ENCODE data around the gene NAPA.

Gene NAPA

DNA sequence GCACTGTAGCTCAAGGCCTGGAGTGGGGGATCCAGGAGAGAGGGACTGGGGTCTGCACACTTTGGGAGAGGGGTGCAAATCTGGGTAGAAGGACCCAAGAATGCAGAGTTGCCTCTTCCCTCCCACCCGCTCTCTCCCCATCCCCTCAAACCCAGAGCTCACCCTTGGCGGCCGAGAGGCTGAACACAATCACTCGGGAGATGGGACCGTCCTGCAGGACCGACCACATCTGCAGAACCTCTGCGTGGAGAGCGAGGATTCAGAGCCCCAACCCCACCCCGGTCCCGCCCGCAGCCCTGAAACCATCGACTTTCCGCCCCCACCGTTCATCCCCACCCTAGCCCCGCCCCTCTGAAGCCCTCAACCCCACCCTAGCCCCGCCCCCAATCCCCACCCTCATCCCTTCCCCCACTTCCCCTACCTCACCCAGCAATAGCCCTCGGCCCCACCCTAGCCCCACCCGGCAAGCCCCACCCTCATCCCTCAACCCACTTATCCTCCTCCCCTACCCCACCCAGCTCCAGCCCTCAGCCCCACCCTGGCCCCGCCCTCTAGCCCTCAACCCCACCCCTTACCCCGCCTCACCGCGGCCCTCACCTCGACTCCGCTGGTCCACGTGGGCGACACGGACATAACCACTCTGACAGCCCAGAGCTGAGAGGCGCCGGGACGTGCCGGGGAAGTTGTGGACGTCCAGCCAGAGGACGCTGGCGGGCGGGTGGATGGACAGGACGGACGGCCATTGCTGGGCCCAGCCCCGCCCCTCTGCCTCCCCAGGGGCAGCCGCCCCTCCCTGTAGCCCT lies 35.0 kb downstream of the NAPA start:
- peaks cover 0 to 5% of the 10 kb centered on the region in 2 experiments for H3K4me1 ChIP-seq (ENCODE audit: control insufficient read depth in 1 of 2, insufficient read depth in 2 of 2, low read length in 2 of 2)
- no peaks in the 10 kb centered on the region for H3K36me3 ChIP-seq (ENCODE audit: control insufficient read depth in 1 of 2, insufficient read depth in 2 of 2, low read length in 2 of 2)
- no peak overlapping the region for H3K4me3 ChIP-seq (ENCODE audit: low read depth, low read length)
- no peak overlapping the region for H2BK120ac ChIP-seq (ENCODE audit: insufficient read depth, low read length, poor library complexity)
- no peak overlapping the region for H3K9ac ChIP-seq (ENCODE audit: low read length)
- peaks cover 2% of the 10 kb centered on the region for H3K79me2 ChIP-seq (ENCODE audit: control insufficient read depth, insufficient read depth, low read length, poor library complexity)
- H3K9me3 ChIP-seq (ENCODE audit: insufficient read depth, low read depth, low read length) = no peaks in the 10 kb centered on the region
- no peak overlapping the region for H2AK5ac ChIP-seq (ENCODE audit: low read length)
- H3K18ac ChIP-seq (ENCODE audit: low read length) = no peak overlapping the region
- no peak overlapping the region for H3K4ac ChIP-seq (ENCODE audit: low read depth, low read length)
- no peak overlapping the region for H3K23ac ChIP-seq (ENCODE audit: low read length)
- no peak overlapping the region for H3K4me2 ChIP-seq (ENCODE audit: low read length)
- H4K91ac ChIP-seq (ENCODE audit: low read depth, low read length) = no peak overlapping the region
- H2AFZ ChIP-seq (ENCODE audit: insufficient read depth, low read length, poor library complexity) = no peak overlapping the region
- H3K79me1 ChIP-seq (ENCODE audit: low read length) = peaks cover 7% of the 10 kb centered on the region
- no peak overlapping the region for H2BK12ac ChIP-seq (ENCODE audit: low read length)
- WGBS (ENCODE audit: extremely low coverage, insufficient coverage, insufficient read length) = no CpG with 5 or more reads among the region's 39 CpGs
- H2BK5ac ChIP-seq (ENCODE audit: low read depth, low read length, poor library complexity) = no peak overlapping the region
- no peak overlapping the region for H3K14ac ChIP-seq (ENCODE audit: low read length)
- no peak overlapping the region for H3K27ac ChIP-seq (ENCODE audit: low read depth, low read length)
- H4K12ac ChIP-seq (ENCODE audit: low read depth, low read length) = no peak overlapping the region
- H4K8ac ChIP-seq (ENCODE audit: low read depth, low read length) = no peak overlapping the region
- peak in 1 of 2 donors; percentile 16 for DNase-seq
- no peaks in the 10 kb centered on the region for H3K27me3 ChIP-seq (ENCODE audit: insufficient read depth, low read length)

DNA sequence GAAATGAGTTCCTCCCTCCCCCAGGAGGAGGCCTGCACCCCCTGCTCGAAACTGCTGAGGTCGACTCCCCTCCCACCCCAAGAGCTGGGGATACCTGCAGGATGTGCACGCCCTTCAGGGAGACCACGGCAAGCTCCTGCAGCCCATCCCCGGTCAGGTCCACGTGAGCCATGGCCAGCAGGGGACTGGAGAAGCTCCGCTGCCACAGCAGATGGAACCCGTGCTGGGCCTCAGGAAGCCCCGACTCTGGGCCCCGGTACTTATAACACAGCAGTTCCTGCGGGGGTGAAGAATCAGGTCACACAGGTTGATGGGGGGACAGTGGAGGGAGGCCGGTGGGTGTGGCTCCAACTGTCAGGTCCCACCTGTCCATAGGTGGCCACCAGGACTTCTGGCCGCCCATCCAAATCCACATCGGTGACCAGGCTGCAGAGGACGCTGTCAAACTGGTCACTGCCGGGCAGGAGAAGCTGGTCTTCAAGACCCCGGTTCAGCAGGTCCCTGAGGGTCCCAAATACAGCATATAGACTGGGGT lies 38.4 kb downstream of the NAPA start:
- no CpG with 5 or more reads among the region's 17 CpGs for WGBS (ENCODE audit: extremely low coverage, insufficient coverage, insufficient read length)
- Histone ChIP-seq H4K91ac (ENCODE audit: low read depth, low read length) (no peak overlapping the region), H3K4ac (ENCODE audit: low read depth, low read length) (no peak overlapping the region), H3K4me2 (ENCODE audit: low read length) (no peak overlapping the region), H2BK120ac (ENCODE audit: insufficient read depth, low read length, poor library complexity) (no peak overlapping the region), H3K9me3 (ENCODE audit: insufficient read depth, low read depth, low read length) (no peaks in the 10 kb centered on the region), H2BK5ac (ENCODE audit: low read depth, low read length, poor library complexity) (no peak overlapping the region), H3K27ac (ENCODE audit: low read depth, low read length) (no peak overlapping the region), H3K79me1 (ENCODE audit: low read length) (no peaks in the 10 kb centered on the region), H4K12ac (ENCODE audit: low read depth, low read length) (no peak overlapping the region), H2BK12ac (ENCODE audit: low read length) (no peak overlapping the region), H2AFZ (ENCODE audit: insufficient read depth, low read length, poor library complexity) (no peak overlapping the region), H3K14ac (ENCODE audit: low read length) (no peak overlapping the region), H4K8ac (ENCODE audit: low read depth, low read length) (no peak overlapping the region), H3K27me3 (ENCODE audit: insufficient read depth, low read length) (no peaks in the 10 kb centered on the region), H3K18ac (ENCODE audit: low read length) (no peak overlapping the region), H3K23ac (ENCODE audit: low read length) (no peak overlapping the region), H3K4me1 (ENCODE audit: control insufficient read depth in 1 of 2, insufficient read depth in 2 of 2, low read length in 2 of 2) (peaks cover 0 to 4% of the 10 kb centered on the region in 2 experiments), H3K4me3 (ENCODE audit: low read depth, low read length) (no peak overlapping the region), H3K79me2 (ENCODE audit: control insufficient read depth, insufficient read depth, low read length, poor library complexity) (no peaks in the 10 kb centered on the region), H3K9ac (ENCODE audit: low read length) (no peak overlapping the region), H2AK5ac (ENCODE audit: low read length) (no peak overlapping the region), H3K36me3 (ENCODE audit: control insufficient read depth in 1 of 2, insufficient read depth in 2 of 2, low read length in 2 of 2) (no peaks in the 10 kb centered on the region)
- no peak for DNase-seq

- no CpG with 5 or more reads among the region's 9 CpGs for WGBS (ENCODE audit: extremely low coverage, insufficient coverage, insufficient read length)
- no peak overlapping the region for H3K4me3 ChIP-seq (ENCODE audit: low read depth, low read length)
- H2AFZ ChIP-seq (ENCODE audit: insufficient read depth, low read length, poor library complexity) = no peak overlapping the region
- no peaks in the 10 kb centered on the region for H3K9me3 ChIP-seq (ENCODE audit: insufficient read depth, low read depth, low read length)
- no peak overlapping the region for H2BK120ac ChIP-seq (ENCODE audit: insufficient read depth, low read length, poor library complexity)
- no peak for DNase-seq
- H4K91ac ChIP-seq (ENCODE audit: low read depth, low read length) = no peak overlapping the region
- H4K8ac ChIP-seq (ENCODE audit: low read depth, low read length) = no peak overlapping the region
- H3K79me1 ChIP-seq (ENCODE audit: low read length) = no peaks in the 10 kb centered on the region
- H2BK5ac ChIP-seq (ENCODE audit: low read depth, low read length, poor library complexity) = no peak overlapping the region
- H3K18ac ChIP-seq (ENCODE audit: low read length) = no peak overlapping the region
- H3K27ac ChIP-seq (ENCODE audit: low read depth, low read length) = no peak overlapping the region
- no peak overlapping the region for H2AK5ac ChIP-seq (ENCODE audit: low read length)
- H3K23ac ChIP-seq (ENCODE audit: low read length) = no peak overlapping the region
- peaks cover 0 to 5% of the 10 kb centered on the region in 2 experiments for H3K4me1 ChIP-seq (ENCODE audit: control insufficient read depth in 1 of 2, insufficient read depth in 2 of 2, low read length in 2 of 2)
- H3K36me3 ChIP-seq (ENCODE audit: control insufficient read depth in 1 of 2, insufficient read depth in 2 of 2, low read length in 2 of 2) = no peaks in the 10 kb centered on the region
- no peak overlapping the region for H3K9ac ChIP-seq (ENCODE audit: low read length)
- H4K12ac ChIP-seq (ENCODE audit: low read depth, low read length) = no peak overlapping the region
- no peaks in the 10 kb centered on the region for H3K79me2 ChIP-seq (ENCODE audit: control insufficient read depth, insufficient read depth, low read length, poor library complexity)
- peaks cover under 1% of the 10 kb centered on the region for H3K27me3 ChIP-seq (ENCODE audit: insufficient read depth, low read length)
- no peak overlapping the region for H3K14ac ChIP-seq (ENCODE audit: low read length)
- no peak overlapping the region for H3K4ac ChIP-seq (ENCODE audit: low read depth, low read length)
- H3K4me2 ChIP-seq (ENCODE audit: low read length) = no peak overlapping the region
- H2BK12ac ChIP-seq (ENCODE audit: low read length) = no peak overlapping the region
These were observed 39.4 kb downstream of the NAPA start for GRCh38 chr19:47475465-47475864.

GRCh38 chr19:47473336-47473735 lies 41.5 kb downstream of the NAPA start:
- Histone ChIP-seq H3K14ac (ENCODE audit: low read length) (no peak overlapping the region), H3K18ac (ENCODE audit: low read length) (no peak overlapping the region), H2BK120ac (ENCODE audit: insufficient read depth, low read length, poor library complexity) (no peak overlapping the region), H4K12ac (ENCODE audit: low read depth, low read length) (no peak overlapping the region), H4K8ac (ENCODE audit: low read depth, low read length) (no peak overlapping the region), H3K79me2 (ENCODE audit: control insufficient read depth, insufficient read depth, low read length, poor library complexity) (no peaks in the 10 kb centered on the region), H3K4me2 (ENCODE audit: low read length) (no peak overlapping the region), H3K4me3 (ENCODE audit: low read depth, low read length) (peak overlapping the region; percentile 21), H2AFZ (ENCODE audit: insufficient read depth, low read length, poor library complexity) (no peak overlapping the region), H4K91ac (ENCODE audit: low read depth, low read length) (no peak overlapping the region), H3K27me3 (ENCODE audit: insufficient read depth, low read length) (peaks cover 7% of the 10 kb centered on the region), H3K9ac (ENCODE audit: low read length) (no peak overlapping the region), H3K4me1 (ENCODE audit: control insufficient read depth in 1 of 2, insufficient read depth in 2 of 2, low read length in 2 of 2) (peaks cover 0 to 5% of the 10 kb centered on the region in 2 experiments), H2AK5ac (ENCODE audit: low read length) (no peak overlapping the region), H2BK5ac (ENCODE audit: low read depth, low read length, poor library complexity) (no peak overlapping the region), H2BK12ac (ENCODE audit: low read length) (no peak overlapping the region), H3K23ac (ENCODE audit: low read length) (no peak overlapping the region), H3K4ac (ENCODE audit: low read depth, low read length) (no peak overlapping the region), H3K79me1 (ENCODE audit: low read length) (no peaks in the 10 kb centered on the region), H3K9me3 (ENCODE audit: insufficient read depth, low read depth, low read length) (no peaks in the 10 kb centered on the region), H3K36me3 (ENCODE audit: control insufficient read depth in 1 of 2, insufficient read depth in 2 of 2, low read length in 2 of 2) (no peaks in the 10 kb centered on the region), H3K27ac (ENCODE audit: low read depth, low read length) (no peak overlapping the region)
- no peak for DNase-seq
- WGBS (ENCODE audit: extremely low coverage, insufficient coverage, insufficient read length) = no CpG with 5 or more reads among the region's 10 CpGs
